ENCODE results near the gene GPM6B. TPM values are rescaled to one million over a fixed set of nuclear protein-coding genes. Genes with fewer than 3 reads are reported as not detected.

The GPM6B gene, protein sequence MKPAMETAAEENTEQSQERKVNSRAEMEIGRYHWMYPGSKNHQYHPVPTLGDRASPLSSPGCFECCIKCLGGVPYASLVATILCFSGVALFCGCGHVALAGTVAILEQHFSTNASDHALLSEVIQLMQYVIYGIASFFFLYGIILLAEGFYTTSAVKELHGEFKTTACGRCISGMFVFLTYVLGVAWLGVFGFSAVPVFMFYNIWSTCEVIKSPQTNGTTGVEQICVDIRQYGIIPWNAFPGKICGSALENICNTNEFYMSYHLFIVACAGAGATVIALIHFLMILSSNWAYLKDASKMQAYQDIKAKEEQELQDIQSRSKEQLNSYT
- 0.23 TPM in 1 of 2 replicates, not detected in the other for total RNA-seq (2014; rRNA removed; shearing (Covaris generic))

DNA sequence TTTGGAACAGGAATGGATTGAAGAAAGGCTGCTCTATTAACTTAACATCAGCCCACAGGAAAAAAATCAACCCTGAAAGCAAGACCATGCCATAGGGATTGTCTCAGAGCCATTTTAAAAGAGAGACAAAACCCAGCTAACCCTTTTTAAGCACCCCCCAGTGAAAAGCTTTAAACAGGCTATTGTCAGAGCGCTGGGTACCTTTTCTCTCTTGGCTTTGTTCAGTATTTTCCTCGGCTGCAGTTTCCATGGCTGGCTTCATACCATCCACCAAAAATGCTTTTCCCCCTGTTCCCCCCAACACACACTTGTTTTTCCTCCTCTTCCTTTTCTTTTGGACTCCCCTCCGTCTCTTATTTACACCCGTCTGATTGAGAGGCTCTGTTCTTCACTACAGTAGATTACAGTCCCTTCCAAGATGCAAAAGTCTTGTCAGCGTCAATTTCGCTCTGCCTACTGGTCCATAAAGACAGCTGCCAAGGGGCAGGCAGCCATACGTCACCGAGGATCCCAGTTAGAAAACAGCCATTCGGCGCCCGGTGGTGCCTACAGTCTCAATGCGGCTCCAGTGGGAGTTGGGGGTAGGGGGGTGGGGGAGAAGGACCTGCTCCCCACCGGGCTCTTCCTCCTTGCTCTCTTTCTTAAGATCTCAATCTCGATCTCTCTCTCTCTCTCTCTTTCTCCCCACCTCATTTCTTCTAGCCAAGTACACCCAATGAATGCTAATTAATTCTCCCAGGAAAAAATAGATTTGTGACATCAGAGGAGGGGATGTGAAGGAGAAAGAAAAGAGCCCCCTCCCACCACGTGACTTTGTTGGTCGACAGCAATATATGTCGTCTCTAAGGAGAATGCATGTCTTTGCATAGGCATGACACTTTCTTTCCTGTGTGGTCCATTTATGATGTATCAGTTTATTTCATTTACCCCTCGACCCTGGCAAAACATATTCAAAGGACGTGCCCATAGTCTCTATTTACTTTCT lies at the start of gene GPM6B:
GPM6B (minus strand) TSS at position 451 of the 985 bp plus-strand sequence; CDS start at position 262, 189 bp downstream.

DNA sequence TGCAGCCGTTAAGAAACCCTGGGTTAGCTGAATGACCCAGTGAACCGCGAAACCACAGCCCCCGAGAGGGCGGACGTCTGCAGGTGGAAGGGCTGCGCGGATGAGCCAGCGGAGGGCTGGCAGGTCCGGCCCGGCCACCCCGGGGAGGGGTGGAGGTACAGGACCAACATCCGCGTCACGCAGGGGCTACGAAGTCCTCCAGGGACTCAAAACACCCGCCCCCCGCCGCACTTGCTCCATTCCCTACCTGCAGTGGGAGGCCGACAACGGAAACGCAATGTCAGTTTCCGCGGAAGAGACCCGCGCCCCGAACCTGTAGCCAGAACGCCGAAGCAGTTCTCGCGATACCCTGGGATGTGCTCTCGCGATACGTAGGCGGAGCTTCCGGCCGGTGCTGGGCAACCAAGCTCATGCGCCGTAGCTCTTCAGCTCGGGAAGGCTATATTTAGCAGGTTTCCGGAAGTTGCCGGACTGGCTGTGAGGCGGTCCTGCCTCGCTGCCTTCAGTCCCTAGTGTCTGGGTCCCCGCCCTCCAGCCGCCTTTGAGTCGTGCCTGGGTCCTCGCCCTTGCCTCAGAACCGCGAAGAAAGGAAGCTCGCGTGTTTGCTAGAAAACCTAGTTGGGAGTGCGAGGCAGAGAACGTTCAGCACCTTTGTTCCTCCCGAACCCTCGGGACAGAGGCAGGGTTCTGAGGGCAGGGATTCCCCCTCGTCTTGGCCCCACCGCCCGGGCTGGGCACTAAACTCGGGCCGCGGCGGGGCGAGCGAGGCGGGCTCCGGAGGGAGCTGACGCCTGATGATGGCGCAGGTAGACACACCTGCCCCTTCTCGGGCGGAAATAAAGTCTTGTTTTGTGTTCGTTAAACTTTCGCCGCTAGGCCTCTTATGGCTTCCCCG lies 82.4 kb downstream of the GPM6B start, which contains the start of the genes OFD1 and TRAPPC2:
OFD1 (plus strand) TSS at position 471 of the 895 bp plus-strand sequence; CDS start at position 795, 324 bp downstream.
TRAPPC2 (minus strand) TSS at position 343 of the 895 bp plus-strand sequence. CDS start 14,657 bp downstream, outside the sequence.

Other genes with a start within 250 kb of the GPM6B start
- gene EGFL6, start 247.5 kb downstream of the GPM6B start, total RNA-seq (2014; rRNA removed; shearing (Covaris generic)): not detected in 2 replicates
- gene TCEANC, start 164.0 kb downstream of the GPM6B start, total RNA-seq (2014; rRNA removed; shearing (Covaris generic)): 0.57 and 0.58 TPM in 2 replicates
- gene RAB9A, start 128.0 kb downstream of the GPM6B start, total RNA-seq (2014; rRNA removed; shearing (Covaris generic)): 22.3 and 24.0 TPM in 2 replicates
- gene TRAPPC2, start 82.5 kb downstream of the GPM6B start, total RNA-seq (2014; rRNA removed; shearing (Covaris generic)): 7.3 and 8.9 TPM in 2 replicates
- gene OFD1, start 82.3 kb downstream of the GPM6B start, total RNA-seq (2014; rRNA removed; shearing (Covaris generic)): 16.6 and 19.8 TPM in 2 replicates
- 10.1 and 16.9 TPM in 2 replicates for gene GEMIN8, start 212.8 kb upstream of the GPM6B start, total RNA-seq (2014; rRNA removed; shearing (Covaris generic))